Trophoblast cell (in vitro differentiated cells and primary cell): ENCODE data around the gene MYBPH.

ENCODE experiments used
- DNase-seq, 2 donors: peaks; one replicate each; pipeline ENCODE4 v3.0.0-alpha.2; 2016
- H2AFZ ChIP-seq: 2 replicates; pipeline ENCODE4 v1.6.1; 2013; ENCODE audit warnings: low read length, moderate library complexity, mild to moderate bottlenecking; ENCODE audit not compliant: insufficient read depth, poor library complexity
- H2AK5ac ChIP-seq: 2 replicates; pipeline ENCODE4 v1.6.1; 2013; ENCODE audit warnings: mild to moderate bottlenecking, low read length
- H2BK120ac ChIP-seq: 2 replicates; pipeline ENCODE4 v1.6.1; 2013; ENCODE audit warnings: low read length, mild to moderate bottlenecking, moderate library complexity; ENCODE audit not compliant: insufficient read depth, poor library complexity
- H2BK12ac ChIP-seq: 2 replicates; pipeline ENCODE4 v1.6.1; 2013; ENCODE audit warnings: mild to moderate bottlenecking, low read length, moderate library complexity
- H2BK5ac ChIP-seq: 2 replicates; pipeline ENCODE4 v1.6.1; 2013; ENCODE audit warnings: low read length, low read depth, moderate library complexity, mild to moderate bottlenecking; ENCODE audit not compliant: poor library complexity
- H3K14ac ChIP-seq: 2 replicates; pipeline ENCODE4 v1.6.1; 2013; ENCODE audit warnings: mild to moderate bottlenecking, low read length
- H3K18ac ChIP-seq: 2 replicates; pipeline ENCODE4 v1.6.1; 2013; ENCODE audit warnings: mild to moderate bottlenecking, low read length
- H3K23ac ChIP-seq: 2 replicates; pipeline ENCODE4 v1.6.1; 2013; ENCODE audit warnings: low read length
- H3K27ac ChIP-seq: 2 replicates; pipeline ENCODE4 v1.5.1; 2013; ENCODE audit warnings: low read depth, mild to moderate bottlenecking, inconsistent platforms, low read length, moderate library complexity
- H3K27me3 ChIP-seq: 2 replicates; pipeline ENCODE4 v1.6.1; 2013; ENCODE audit warnings: inconsistent platforms, mild to moderate bottlenecking, low read length, moderate library complexity; ENCODE audit not compliant: insufficient read depth
- H3K36me3 ChIP-seq, 2 experiments: 1 replicate in 1 of 2; 2 replicates in 1 of 2; pipeline ENCODE4 v1.6.1; 2013; ENCODE audit warnings: low read length in 2 of 2, mild to moderate bottlenecking in 2 of 2, moderate library complexity in 1 of 2; ENCODE audit not compliant: insufficient read depth in 2 of 2, control insufficient read depth in 1 of 2
- H3K4ac ChIP-seq: 2 replicates; pipeline ENCODE4 v1.6.1; 2013; ENCODE audit warnings: low read depth, mild to moderate bottlenecking, low read length, moderate library complexity
- H3K4me1 ChIP-seq, 2 experiments: 1 replicate in 1 of 2; 2 replicates in 1 of 2; pipeline ENCODE4 v1.6.1; 2013; ENCODE audit warnings: low read length in 2 of 2, mild to moderate bottlenecking in 2 of 2, moderate library complexity in 1 of 2; ENCODE audit not compliant: insufficient read depth in 2 of 2, control insufficient read depth in 1 of 2
- H3K4me2 ChIP-seq: 2 replicates; pipeline ENCODE4 v1.6.1; 2013; ENCODE audit warnings: inconsistent platforms, mild to moderate bottlenecking, low read length, moderate library complexity
- H3K4me3 ChIP-seq: 2 replicates; pipeline ENCODE4 v1.5.1; 2013; ENCODE audit warnings: mild to moderate bottlenecking, low read depth, low read length, inconsistent platforms
- H3K79me1 ChIP-seq: one replicate; pipeline ENCODE4 v1.6.1; 2013; ENCODE audit warnings: low read length
- H3K79me2 ChIP-seq: 2 replicates; pipeline ENCODE4 v1.6.1; 2013; ENCODE audit warnings: low read length, mild to moderate bottlenecking; ENCODE audit not compliant: control insufficient read depth, insufficient read depth, poor library complexity
- H3K9ac ChIP-seq: 2 replicates; pipeline ENCODE4 v1.6.1; 2013; ENCODE audit warnings: mild to moderate bottlenecking, low read length
- H3K9me3 ChIP-seq: 2 replicates; pipeline ENCODE4 v1.6.1; 2013; ENCODE audit warnings: low read depth, mild to moderate bottlenecking, control low read depth, inconsistent platforms, low read length; ENCODE audit not compliant: insufficient read depth
- H4K12ac ChIP-seq: 2 replicates; pipeline ENCODE4 v1.6.1; 2013; ENCODE audit warnings: low read depth, mild to moderate bottlenecking, low read length, moderate library complexity
- H4K8ac ChIP-seq: 2 replicates; pipeline ENCODE4 v1.6.1; 2013; ENCODE audit warnings: low read depth, mild to moderate bottlenecking, low read length, moderate library complexity
- H4K91ac ChIP-seq: one replicate; pipeline ENCODE4 v1.6.1; 2013; ENCODE audit warnings: low read depth, mild to moderate bottlenecking, low read length, moderate library complexity
- WGBS: extraction: QIAGEN DNeasy Blood & Tissue Kit; methylation state at CpG from one replicate; pipeline ENCODE4 v1.1.7; 2013; ENCODE audit warnings: missing lambda C conversion rate; ENCODE audit not compliant: insufficient read length, insufficient coverage; ENCODE audit errors: extremely low coverage; 5-methylcytosine and 5-hydroxymethylcytosine counted together

The MYBPH gene

GRCh38 chr1:203137324-203137723, 38.3 kb downstream of the MYBPH start:
- no peaks in the 10 kb centered on the region for H3K27me3 ChIP-seq
- H3K9me3 ChIP-seq: peaks cover 3% of the 10 kb centered on the region
- H4K8ac ChIP-seq: no peak overlapping the region
- no peak overlapping the region for H3K14ac ChIP-seq
- H4K12ac ChIP-seq: no peak overlapping the region
- no peak overlapping the region for H3K4ac ChIP-seq
- no peak overlapping the region for H2BK12ac ChIP-seq
- H3K79me2 ChIP-seq: no peaks in the 10 kb centered on the region
- peaks cover 0 to 10% of the 10 kb centered on the region in 2 experiments for H3K4me1 ChIP-seq
- no peak overlapping the region for H3K18ac ChIP-seq
- no CpG with 5 or more reads among the region's 4 CpGs for WGBS
- H2AK5ac ChIP-seq: no peak overlapping the region
- no peak overlapping the region for H3K23ac ChIP-seq
- no peak overlapping the region for H3K4me2 ChIP-seq
- H3K36me3 ChIP-seq: no peaks in the 10 kb centered on the region
- no peak for DNase-seq
- H2AFZ ChIP-seq: no peak overlapping the region
- no peak overlapping the region for H3K9ac ChIP-seq
- no peak overlapping the region for H4K91ac ChIP-seq
- no peaks in the 10 kb centered on the region for H3K79me1 ChIP-seq
- H2BK120ac ChIP-seq: no peak overlapping the region
- H2BK5ac ChIP-seq: no peak overlapping the region
- H3K27ac ChIP-seq: no peak overlapping the region
- H3K4me3 ChIP-seq: no peak overlapping the region

DNA sequence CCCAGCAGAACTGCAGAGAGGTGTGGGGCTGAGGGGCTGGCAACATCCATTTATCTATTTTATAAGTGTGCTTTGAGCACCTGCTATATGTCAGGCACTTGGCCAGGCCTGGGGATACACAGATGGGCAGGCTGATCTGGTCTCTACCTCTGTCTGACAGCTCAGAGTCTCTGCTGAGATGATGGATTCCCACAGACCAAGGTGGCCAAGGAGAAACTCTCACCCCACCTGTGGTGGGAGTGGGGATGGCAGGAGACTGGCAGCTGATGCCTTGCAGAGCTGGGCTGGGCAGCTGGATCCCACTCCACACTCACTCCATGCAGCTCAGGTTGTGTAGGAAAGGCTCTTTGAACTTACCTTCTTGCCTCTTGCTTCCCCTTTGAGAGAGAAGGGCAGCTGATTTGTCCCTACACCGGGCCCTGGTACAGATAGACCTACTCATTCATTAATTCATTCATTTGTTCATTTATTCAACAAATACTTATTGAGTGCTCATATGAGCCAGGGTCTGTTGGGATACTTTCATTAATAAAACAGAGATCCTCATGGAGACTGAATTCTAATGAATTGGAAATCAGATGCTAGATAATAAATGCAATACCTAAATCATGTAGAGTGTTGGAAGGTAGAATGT, 39.1 kb downstream of the MYBPH start:
- H2BK120ac ChIP-seq: no peak overlapping the region
- no peak overlapping the region for H4K91ac ChIP-seq
- H4K8ac ChIP-seq: no peak overlapping the region
- H3K27ac ChIP-seq: no peak overlapping the region
- H2AK5ac ChIP-seq: no peak overlapping the region
- no peaks in the 10 kb centered on the region for H3K27me3 ChIP-seq
- H2AFZ ChIP-seq: no peak overlapping the region
- H3K79me1 ChIP-seq: no peaks in the 10 kb centered on the region
- no peak overlapping the region for H3K14ac ChIP-seq
- H3K4me2 ChIP-seq: no peak overlapping the region
- WGBS: no CpG with 5 or more reads among the region's 1 CpG
- H3K4me3 ChIP-seq: no peak overlapping the region
- DNase-seq: no peak
- no peak overlapping the region for H3K9ac ChIP-seq
- H3K23ac ChIP-seq: no peak overlapping the region
- H4K12ac ChIP-seq: no peak overlapping the region
- H2BK12ac ChIP-seq: no peak overlapping the region
- peaks cover 3% of the 10 kb centered on the region for H3K9me3 ChIP-seq
- peaks cover 0 to 10% of the 10 kb centered on the region in 2 experiments for H3K4me1 ChIP-seq
- H3K79me2 ChIP-seq: no peaks in the 10 kb centered on the region
- no peaks in the 10 kb centered on the region for H3K36me3 ChIP-seq
- no peak overlapping the region for H2BK5ac ChIP-seq
- no peak overlapping the region for H3K4ac ChIP-seq
- no peak overlapping the region for H3K18ac ChIP-seq

DNA sequence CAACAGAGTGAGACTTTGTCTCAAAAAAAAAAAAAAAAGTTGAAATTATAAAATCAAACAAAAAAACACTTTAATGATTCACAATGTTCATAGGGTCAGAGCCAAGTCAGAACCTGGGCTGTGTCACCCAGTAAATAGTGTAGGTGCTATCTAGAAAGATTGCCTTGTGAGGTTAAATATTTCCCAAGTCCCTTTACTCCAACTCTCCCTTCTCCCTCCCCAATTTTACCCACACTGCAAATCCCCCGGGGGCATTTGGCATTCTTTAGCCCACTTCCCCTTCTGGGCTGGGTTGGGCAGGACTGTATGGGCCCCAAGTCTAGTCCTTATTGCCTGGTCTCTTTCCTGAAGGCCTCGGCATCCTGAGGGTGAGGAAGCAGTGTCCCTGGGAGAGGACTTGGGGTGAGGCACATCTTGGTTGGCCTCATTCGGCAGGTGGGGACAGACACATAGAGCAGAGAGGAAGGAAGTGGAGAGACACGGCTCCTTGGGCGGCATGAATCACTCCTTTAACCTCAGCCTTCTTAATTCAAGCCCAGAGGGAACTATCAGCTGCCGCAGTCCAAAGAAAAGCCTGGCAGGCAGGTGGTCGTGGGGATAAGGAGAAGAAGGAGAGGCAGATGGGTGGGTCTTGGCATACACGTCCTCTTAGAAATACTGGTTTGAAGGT, 39.9 kb downstream of the MYBPH start:
- no peak overlapping the region for H4K91ac ChIP-seq
- no CpG with 5 or more reads among the region's 8 CpGs for WGBS

DNA sequence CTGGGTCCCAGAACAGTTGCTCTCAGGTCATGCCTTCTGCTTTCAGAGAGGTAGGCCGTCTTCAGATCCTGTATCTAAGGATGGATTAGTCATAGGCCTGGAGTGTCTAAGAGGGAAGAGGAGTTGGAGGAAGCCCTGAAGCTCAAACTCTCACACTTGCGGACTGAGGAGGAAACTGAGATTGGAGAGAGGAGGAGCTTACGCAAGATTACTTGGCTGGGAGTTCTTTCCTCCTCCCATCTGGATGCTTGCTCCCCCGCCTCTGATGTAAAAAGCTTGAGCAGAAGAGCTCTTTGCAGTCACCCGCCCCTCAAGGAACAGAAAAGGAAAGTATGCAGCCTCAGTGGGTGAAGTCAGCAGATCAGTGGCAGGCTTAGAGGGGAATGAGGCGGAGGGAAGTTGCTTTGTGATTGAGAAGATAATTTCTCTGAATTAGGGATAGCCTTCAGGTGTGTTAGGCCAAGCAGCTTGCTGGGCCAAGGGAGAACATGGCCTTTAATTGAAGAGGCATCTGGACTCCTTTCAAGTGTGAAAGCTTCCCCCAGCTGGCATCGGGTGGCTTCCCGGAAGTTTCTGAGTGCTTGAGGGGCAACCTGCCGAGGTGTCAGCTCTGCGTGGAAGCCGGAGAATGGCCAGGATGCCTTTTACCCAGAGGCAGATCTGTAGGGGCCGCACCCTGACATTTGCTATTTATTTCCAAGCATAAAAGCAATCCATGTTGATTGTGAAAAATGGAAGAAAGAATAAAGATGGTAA, 41.5 kb downstream of the MYBPH start:
- H4K8ac ChIP-seq: no peak overlapping the region
- no peak overlapping the region for H4K91ac ChIP-seq
- H3K18ac ChIP-seq: no peak overlapping the region
- H3K14ac ChIP-seq: no peak overlapping the region
- no peak overlapping the region for H2AK5ac ChIP-seq
- H2BK12ac ChIP-seq: no peak overlapping the region
- no CpG with 5 or more reads among the region's 12 CpGs for WGBS
- H3K9me3 ChIP-seq: peaks cover 3% of the 10 kb centered on the region
- H2AFZ ChIP-seq: no peak overlapping the region
- no peak overlapping the region for H3K9ac ChIP-seq
- no peak overlapping the region for H3K27ac ChIP-seq
- H3K79me2 ChIP-seq: no peaks in the 10 kb centered on the region
- H3K4me3 ChIP-seq: no peak overlapping the region
- H2BK120ac ChIP-seq: no peak overlapping the region
- no peak overlapping the region for H2BK5ac ChIP-seq
- no peak for DNase-seq
- H3K79me1 ChIP-seq: no peaks in the 10 kb centered on the region
- H4K12ac ChIP-seq: no peak overlapping the region
- H3K23ac ChIP-seq: no peak overlapping the region
- no peak overlapping the region for H3K4ac ChIP-seq
- H3K36me3 ChIP-seq: no peaks in the 10 kb centered on the region
- H3K4me1 ChIP-seq: peaks cover 0 to 6% of the 10 kb centered on the region in 2 experiments
- no peak overlapping the region for H3K4me2 ChIP-seq
- peaks cover 3% of the 10 kb centered on the region for H3K27me3 ChIP-seq

More for the DNA sequence above, 39.9 kb downstream of the MYBPH start:
- no peaks in the 10 kb centered on the region for H3K36me3 ChIP-seq
- no peaks in the 10 kb centered on the region for H3K79me2 ChIP-seq
- H3K14ac ChIP-seq: no peak overlapping the region
- no peak overlapping the region for H2BK120ac ChIP-seq
- H3K4me1 ChIP-seq: peaks cover 0 to 6% of the 10 kb centered on the region in 2 experiments
- H2AFZ ChIP-seq: no peak overlapping the region
- H4K8ac ChIP-seq: no peak overlapping the region
- H3K23ac ChIP-seq: no peak overlapping the region
- no peaks in the 10 kb centered on the region for H3K79me1 ChIP-seq
- H3K9me3 ChIP-seq: peaks cover 3% of the 10 kb centered on the region
- H3K9ac ChIP-seq: no peak overlapping the region
- H2BK12ac ChIP-seq: no peak overlapping the region
- H3K4me3 ChIP-seq: no peak overlapping the region
- no peak overlapping the region for H2AK5ac ChIP-seq
- H2BK5ac ChIP-seq: no peak overlapping the region
- H3K4ac ChIP-seq: no peak overlapping the region
- no peaks in the 10 kb centered on the region for H3K27me3 ChIP-seq
- H3K4me2 ChIP-seq: no peak overlapping the region
- DNase-seq: no peak
- H3K18ac ChIP-seq: no peak overlapping the region
- no peak overlapping the region for H4K12ac ChIP-seq
- no peak overlapping the region for H3K27ac ChIP-seq
